Measurements from ENCODE around the gene SLC27A4.

DNA sequence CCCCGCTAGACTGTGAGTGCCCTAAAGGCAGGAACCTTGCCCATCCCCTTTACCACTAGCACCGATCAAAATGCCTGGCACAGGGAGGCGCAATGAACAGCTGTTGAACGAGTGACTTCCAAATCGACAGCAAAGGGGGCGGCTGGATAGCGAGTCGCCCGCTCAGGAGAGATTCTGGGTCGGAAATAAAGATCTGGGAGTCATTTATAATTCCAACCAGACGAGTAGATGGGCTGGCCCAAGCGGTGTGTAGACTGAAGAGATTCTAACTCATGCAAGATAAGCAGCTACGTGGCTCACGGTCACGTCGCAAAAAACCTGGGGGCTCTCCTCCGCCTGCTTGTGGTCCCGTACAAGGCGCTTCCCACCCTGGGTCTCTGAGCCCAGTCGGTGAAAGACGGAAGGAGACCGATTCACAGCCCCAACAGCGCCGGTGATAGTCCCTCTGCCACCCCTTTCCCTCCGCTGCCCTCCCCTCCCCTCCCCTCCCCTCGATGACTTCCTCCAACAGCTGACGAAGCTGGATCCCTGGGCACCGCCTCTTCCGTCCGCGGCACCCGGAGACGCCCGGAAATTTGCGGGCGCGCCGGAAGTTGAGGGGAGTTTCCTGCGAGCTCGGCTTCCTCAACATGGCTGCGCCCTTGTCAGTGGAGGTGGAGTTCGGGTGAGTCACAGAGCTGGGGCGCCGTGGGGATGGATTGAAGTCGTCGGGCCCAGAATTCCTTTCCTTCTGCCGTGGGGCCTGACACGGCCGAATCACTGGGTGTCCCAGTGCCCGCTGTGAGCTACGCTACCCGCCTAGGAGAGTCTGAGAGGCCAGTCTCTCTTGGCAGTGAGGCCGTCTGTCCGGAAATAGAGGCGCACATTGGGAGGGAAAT lies 30.7 kb downstream of the SLC27A4 start, which contains the start of gene URM1:
- TF ChIP-seq, protein P1, sequence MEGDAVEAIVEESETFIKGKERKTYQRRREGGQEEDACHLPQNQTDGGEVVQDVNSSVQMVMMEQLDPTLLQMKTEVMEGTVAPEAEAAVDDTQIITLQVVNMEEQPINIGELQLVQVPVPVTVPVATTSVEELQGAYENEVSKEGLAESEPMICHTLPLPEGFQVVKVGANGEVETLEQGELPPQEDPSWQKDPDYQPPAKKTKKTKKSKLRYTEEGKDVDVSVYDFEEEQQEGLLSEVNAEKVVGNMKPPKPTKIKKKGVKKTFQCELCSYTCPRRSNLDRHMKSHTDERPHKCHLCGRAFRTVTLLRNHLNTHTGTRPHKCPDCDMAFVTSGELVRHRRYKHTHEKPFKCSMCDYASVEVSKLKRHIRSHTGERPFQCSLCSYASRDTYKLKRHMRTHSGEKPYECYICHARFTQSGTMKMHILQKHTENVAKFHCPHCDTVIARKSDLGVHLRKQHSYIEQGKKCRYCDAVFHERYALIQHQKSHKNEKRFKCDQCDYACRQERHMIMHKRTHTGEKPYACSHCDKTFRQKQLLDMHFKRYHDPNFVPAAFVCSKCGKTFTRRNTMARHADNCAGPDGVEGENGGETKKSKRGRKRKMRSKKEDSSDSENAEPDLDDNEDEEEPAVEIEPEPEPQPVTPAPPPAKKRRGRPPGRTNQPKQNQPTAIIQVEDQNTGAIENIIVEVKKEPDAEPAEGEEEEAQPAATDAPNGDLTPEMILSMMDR (IDR thresholded peaks at IDR 0.05), result peak in 1 of 6 experiments; percentile 5
- peak in 3 of 4 donors; percentile 76 to 93 (median 83) for TF ChIP-seq POLR2A (IDR thresholded peaks at IDR 0.05)
